ENCODE data around the gene HPRT1.

GRCh38 chrX:134480061-134480460, 20.1 kb downstream of the HPRT1 start:
- TF ChIP-seq POLR2A (IDR thresholded peaks at IDR 0.05; ENCODE audit: low read length) (no peak), GATA1 (IDR thresholded peaks at IDR 0.05; ENCODE audit: low read depth, low read length) (no peak)

Data from erythroblast (primary cell).